Fibroblast of mammary gland (primary cell): Measurements from ENCODE around the gene HACD1.

Source experiments
- DNase-seq: peaks from one replicate; pipeline ENCODE4 v3.0.0-alpha.2; 2010; ENCODE audit warnings: low read depth
- H3K4me3 ChIP-seq: 2 replicates; pipeline ENCODE4 v1.5.1; 2011; ENCODE audit warnings: low read depth, mild to moderate bottlenecking, low read length, moderate library complexity; ENCODE audit not compliant: control insufficient read depth
- TF ChIP-seq, protein P1 (sequence below): conservative IDR thresholded peaks from 2 replicates; pipeline ENCODE4 v1.5.1; 2011; ENCODE audit warnings: low read depth, low read length, inconsistent platforms; ENCODE audit not compliant: control insufficient read depth, insufficient read depth

HACD1 gene

DNA sequence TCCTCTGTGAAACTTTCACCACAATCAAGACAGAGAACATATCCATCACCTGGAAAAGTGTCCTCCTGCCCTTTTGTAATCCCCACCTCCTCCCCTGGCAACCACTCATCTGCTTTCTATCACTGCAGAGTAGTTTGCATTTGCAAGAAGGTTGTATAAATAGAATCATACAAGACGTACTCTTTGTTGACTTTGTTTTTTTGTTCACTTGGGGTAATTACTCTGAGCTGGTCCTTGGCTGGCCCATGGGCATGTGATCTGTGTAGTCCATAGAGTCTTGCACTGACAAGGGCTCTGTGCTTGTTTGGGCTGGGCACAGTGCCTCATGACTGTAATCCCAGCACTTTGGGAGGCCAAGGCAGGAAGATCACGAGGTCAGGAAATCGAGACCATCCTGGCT lies 7.8 kb upstream of the HACD1 start:
- TF ChIP-seq, protein P1, sequence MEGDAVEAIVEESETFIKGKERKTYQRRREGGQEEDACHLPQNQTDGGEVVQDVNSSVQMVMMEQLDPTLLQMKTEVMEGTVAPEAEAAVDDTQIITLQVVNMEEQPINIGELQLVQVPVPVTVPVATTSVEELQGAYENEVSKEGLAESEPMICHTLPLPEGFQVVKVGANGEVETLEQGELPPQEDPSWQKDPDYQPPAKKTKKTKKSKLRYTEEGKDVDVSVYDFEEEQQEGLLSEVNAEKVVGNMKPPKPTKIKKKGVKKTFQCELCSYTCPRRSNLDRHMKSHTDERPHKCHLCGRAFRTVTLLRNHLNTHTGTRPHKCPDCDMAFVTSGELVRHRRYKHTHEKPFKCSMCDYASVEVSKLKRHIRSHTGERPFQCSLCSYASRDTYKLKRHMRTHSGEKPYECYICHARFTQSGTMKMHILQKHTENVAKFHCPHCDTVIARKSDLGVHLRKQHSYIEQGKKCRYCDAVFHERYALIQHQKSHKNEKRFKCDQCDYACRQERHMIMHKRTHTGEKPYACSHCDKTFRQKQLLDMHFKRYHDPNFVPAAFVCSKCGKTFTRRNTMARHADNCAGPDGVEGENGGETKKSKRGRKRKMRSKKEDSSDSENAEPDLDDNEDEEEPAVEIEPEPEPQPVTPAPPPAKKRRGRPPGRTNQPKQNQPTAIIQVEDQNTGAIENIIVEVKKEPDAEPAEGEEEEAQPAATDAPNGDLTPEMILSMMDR = no peak
- no peak for DNase-seq
- H3K4me3 ChIP-seq = no peak overlapping the region

DNA sequence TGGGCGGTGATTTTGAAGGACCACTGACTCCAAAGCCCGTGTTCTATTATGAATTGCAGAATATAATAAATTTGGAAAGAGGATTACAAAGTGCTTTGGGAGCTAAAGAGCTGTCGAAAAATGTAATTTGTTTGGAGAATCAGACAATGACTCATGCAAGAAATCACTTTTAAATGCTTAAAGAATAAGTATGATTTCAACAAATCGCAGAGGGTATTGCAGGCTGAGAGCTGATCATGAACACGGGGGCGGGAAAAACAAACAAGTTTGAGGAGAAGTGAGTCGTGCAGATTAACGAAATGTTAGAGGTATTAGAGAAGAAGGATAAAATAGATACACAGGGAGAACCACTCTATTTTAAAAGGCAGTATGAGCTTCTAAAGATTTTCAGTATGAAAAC lies 4.9 kb upstream of the HACD1 start:
- DNase-seq = peak; percentile 39
- TF ChIP-seq, protein P1 = no peak
- no peak overlapping the region for H3K4me3 ChIP-seq

DNA sequence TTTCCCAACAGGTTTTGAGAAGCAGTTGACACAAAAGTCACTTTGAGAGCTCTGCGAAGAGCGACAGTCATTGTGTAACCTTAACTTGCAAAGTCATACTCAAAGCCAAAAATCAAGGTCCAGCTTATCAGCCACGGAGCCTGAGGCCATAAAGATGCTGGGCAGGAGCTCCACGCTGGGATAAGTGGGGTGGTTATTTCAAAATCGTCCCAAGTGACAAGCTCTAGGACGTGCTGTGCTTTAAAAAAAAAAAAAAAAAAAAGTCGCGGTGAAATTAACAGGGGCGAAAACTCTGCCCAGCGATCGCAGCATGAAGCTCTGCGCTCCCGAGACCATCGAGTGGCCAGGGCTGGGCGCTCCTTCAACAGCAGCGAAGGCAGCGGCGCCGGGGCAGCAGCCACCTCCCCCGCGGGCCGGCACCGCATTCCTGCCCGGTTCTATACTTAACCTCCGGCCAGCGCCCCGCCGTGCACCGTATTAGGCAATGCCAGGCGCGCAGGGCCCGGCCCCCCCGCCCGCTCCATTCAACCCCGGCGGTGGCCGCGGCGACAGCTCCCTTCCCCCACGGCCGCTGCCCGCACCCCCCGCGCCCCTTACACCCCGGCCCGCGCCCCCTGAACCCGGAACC lies 657 bp downstream of the HACD1 start:
- TF ChIP-seq, protein P1 = no peak
- H3K4me3 ChIP-seq = peak overlapping the region; percentile 59
- DNase-seq = peak; percentile 39

DNA sequence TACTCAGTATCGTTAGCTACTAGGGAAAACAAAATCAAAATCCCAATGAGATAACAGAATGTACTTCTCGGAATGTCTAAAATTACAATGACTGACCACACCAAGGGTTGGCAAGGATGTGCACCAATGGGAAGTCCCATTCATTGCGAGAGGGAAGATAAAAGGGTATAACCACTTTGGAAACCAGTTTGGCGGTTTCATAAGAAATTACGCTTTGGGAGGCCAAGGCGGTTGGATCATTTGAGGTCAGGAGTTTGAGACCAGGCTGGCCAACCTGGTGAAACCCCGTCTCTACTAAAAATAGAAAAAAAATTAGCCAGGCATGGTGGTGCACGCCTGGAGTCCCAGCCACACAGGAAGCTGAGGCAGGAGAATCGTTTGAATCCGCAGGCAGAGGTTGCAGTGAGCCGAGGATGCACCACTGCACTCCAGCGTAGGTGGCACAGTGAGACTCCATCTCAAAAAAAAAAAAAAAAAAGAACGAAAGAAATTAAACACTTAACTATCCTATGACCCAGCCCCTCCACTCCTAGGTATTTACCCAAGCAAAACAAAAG lies 7.6 kb downstream of the HACD1 start:
- no peak for DNase-seq
- TF ChIP-seq, protein P1 = no peak
- H3K4me3 ChIP-seq = no peak overlapping the region

DNA sequence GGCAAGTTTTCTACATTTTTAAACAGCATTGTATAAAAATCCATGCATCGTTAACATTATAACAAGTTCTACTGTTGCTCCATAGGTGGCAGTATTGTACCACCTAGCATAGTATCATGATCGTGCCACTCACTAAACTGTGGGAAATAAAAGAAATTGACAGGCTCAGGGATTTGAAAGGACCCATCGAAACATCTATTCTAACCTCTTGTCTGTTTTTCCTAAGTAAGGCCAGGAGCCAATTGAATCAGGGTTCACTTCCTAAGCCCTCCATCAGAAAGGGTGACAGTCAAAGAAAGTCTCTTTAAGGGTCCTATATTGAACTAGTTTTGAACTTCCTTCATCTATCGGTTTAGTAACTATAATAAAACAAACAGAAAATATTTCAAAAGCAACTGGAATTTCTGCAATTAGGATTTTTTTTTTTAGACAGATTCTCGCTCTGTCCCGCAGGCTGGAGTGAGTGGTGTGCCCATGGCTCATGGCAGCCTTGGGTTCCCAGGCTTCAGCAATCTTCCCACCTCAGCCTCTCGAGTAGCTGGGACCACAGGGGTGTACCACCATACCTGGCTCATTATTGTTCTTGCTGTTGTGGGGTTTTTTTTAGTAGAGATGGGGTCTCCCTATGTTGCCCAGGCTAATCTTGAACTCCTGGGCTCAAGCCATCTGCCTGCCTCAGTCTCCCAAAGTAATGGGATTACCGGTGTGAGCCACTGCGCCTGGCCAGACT lies 9.4 kb downstream of the HACD1 start:
- H3K4me3 ChIP-seq = no peak overlapping the region
- TF ChIP-seq, protein P1 = peak; percentile 93
- peak; percentile 73 for DNase-seq

DNA sequence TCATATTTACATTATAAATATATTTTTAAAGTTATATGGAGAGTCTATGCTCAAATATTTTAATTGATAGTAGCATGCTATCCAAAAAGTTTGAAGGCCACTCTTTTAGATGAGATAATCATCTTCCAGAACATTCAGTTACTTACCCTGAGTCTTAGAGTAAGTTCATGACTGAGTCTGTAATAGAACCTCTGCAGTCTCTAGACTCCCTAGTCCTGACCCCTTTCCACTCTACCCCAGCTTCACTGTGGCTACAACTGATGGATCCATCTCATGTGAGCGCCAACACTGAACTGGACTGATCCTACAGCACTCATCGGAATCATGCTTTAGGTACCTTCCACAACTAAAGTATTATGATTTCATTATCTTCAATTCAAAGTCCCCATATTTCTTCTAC lies 10.1 kb downstream of the HACD1 start:
- H3K4me3 ChIP-seq = no peak overlapping the region
- TF ChIP-seq, protein P1 = no peak
- DNase-seq = no peak
